CD4-positive, alpha-beta T cell treated with Interleukin-2 at 100 ng/mL for 4 hours (primary cell): Measurements from ENCODE around the gene BLM.
A peak's percentile ranks its signal among the peaks of the same experiment; 100 is the strongest.
"Not testable (repeated sequence)": the region's sequence is repeated elsewhere in the genome, so short reads cannot be mapped to it uniquely, and the experiment has no call there.

ENCODE experiments used
- DNase-seq: peaks from one replicate; pipeline ENCODE4 v3.0.0-alpha.2; 2020; ENCODE audit warnings: low spot score

Gene BLM

GRCh38 chr15:90716976-90717821, at the start of gene BLM:
Gene BLM, plus strand, starts transcription at chr15:90717346. Its CDS starts 30,047 bp downstream, at chr15:90747393.
- peak; percentile 97 for DNase-seq

GRCh38 chr15:90667755-90668345, 49.3 kb upstream of the BLM start:
- DNase-seq: not testable (repeated sequence)

GRCh38 chr15:90670631-90671030, 46.5 kb upstream of the BLM start:
- not testable (repeated sequence) for DNase-seq

GRCh38 chr15:90671216-90671615, 45.9 kb upstream of the BLM start:
- no peak for DNase-seq

GRCh38 chr15:90673357-90673756, 43.8 kb upstream of the BLM start:
- not testable (repeated sequence) for DNase-seq

GRCh38 chr15:90674476-90674875, 42.7 kb upstream of the BLM start:
- DNase-seq: no peak

GRCh38 chr15:90675464-90675863, 41.7 kb upstream of the BLM start:
- no peak for DNase-seq

GRCh38 chr15:90677807-90678790, 39.0 kb upstream of the BLM start:
- peak; percentile 25 for DNase-seq

GRCh38 chr15:90679959-90680358, 37.2 kb upstream of the BLM start:
- no peak for DNase-seq

GRCh38 chr15:90680371-90680935, 36.7 kb upstream of the BLM start:
- no peak for DNase-seq

GRCh38 chr15:90681056-90681455, 36.1 kb upstream of the BLM start:
- no peak for DNase-seq

- DNase-seq: no peak
Observed at GRCh38 chr15:90681480-90681879, 35.7 kb upstream of the BLM start.

- DNase-seq: no peak
Observed at GRCh38 chr15:90683371-90683770, 33.8 kb upstream of the BLM start.

GRCh38 chr15:90683876-90684275, 33.3 kb upstream of the BLM start:
- DNase-seq: no peak

GRCh38 chr15:90684281-90684680, 32.9 kb upstream of the BLM start:
- DNase-seq: no peak

GRCh38 chr15:90685591-90686434, 31.3 kb upstream of the BLM start:
- no peak for DNase-seq

- DNase-seq: peak; percentile 54
Observed at GRCh38 chr15:90686435-90687218, 30.5 kb upstream of the BLM start.

GRCh38 chr15:90689326-90689961, 27.7 kb upstream of the BLM start:
- DNase-seq: not testable (repeated sequence)

GRCh38 chr15:90690585-90690984, 26.6 kb upstream of the BLM start:
- DNase-seq: no peak

GRCh38 chr15:90691369-90691768, 25.8 kb upstream of the BLM start:
- no peak for DNase-seq
